Ishikawa (cell line): Measurements from ENCODE around the gene PTDSS2.

Experiments used
- CEBPB ChIP-seq: IDR thresholded peaks from 2 replicates; pipeline ENCODE4 v1.6.1; 2012
- CREB1 ChIP-seq: IDR thresholded peaks from 2 replicates; pipeline ENCODE4 v1.6.1; 2012; ENCODE audit warnings: low read depth
- EGR1 ChIP-seq: IDR thresholded peaks from 2 replicates; pipeline ENCODE4 v1.6.1; 2012
- EP300 ChIP-seq: IDR thresholded peaks from 2 replicates; pipeline ENCODE4 v1.6.1; 2012; ENCODE audit warnings: borderline replicate concordance
- FOXM1 ChIP-seq: IDR thresholded peaks from 2 replicates; pipeline ENCODE4 v1.6.1; 2012; ENCODE audit warnings: low read depth, borderline replicate concordance
- NFIC ChIP-seq: IDR thresholded peaks from 2 replicates; pipeline ENCODE4 v1.6.1; 2012
- RAD21 ChIP-seq: IDR thresholded peaks from 2 replicates; pipeline ENCODE4 v1.6.1; 2012; ENCODE audit warnings: low read depth
- REST ChIP-seq: IDR thresholded peaks from 2 replicates; pipeline ENCODE4 v1.6.1; 2012; ENCODE audit warnings: low read depth, mild to moderate bottlenecking
- TAF1 ChIP-seq: IDR thresholded peaks from 2 replicates; pipeline ENCODE4 v1.6.1; 2012; ENCODE audit warnings: low read depth, mild to moderate bottlenecking
- TCF12 ChIP-seq: IDR thresholded peaks from 2 replicates; pipeline ENCODE4 v1.6.1; 2012; ENCODE audit warnings: low read depth
- TEAD4 ChIP-seq: IDR thresholded peaks from 2 replicates; pipeline ENCODE4 v1.6.1; 2012
- YY1 ChIP-seq: IDR thresholded peaks from 2 replicates; pipeline ENCODE4 v1.6.1; 2012; ENCODE audit warnings: low read depth
- ZBTB7A ChIP-seq: IDR thresholded peaks from 2 replicates; pipeline ENCODE4 v1.6.1; 2012; ENCODE audit warnings: low read depth
- TF ChIP-seq, protein P1 (sequence below): IDR thresholded peaks from 2 replicates; pipeline ENCODE4 v1.6.1; 2012
- TF ChIP-seq, protein P2 (sequence below): IDR thresholded peaks from 2 replicates; pipeline ENCODE4 v1.6.1; 2012

The PTDSS2 gene

GRCh38 chr11:426851-427250 lies 23.2 kb upstream of the PTDSS2 start:
- TF ChIP-seq YY1 = no peak
- TF ChIP-seq RAD21 = no peak
- no peak for TF ChIP-seq TCF12
- no peak for TF ChIP-seq ZBTB7A
- no peak for TF ChIP-seq TEAD4
- no peak for TF ChIP-seq EGR1
- TF ChIP-seq EP300 = no peak
- TF ChIP-seq, protein P1, sequence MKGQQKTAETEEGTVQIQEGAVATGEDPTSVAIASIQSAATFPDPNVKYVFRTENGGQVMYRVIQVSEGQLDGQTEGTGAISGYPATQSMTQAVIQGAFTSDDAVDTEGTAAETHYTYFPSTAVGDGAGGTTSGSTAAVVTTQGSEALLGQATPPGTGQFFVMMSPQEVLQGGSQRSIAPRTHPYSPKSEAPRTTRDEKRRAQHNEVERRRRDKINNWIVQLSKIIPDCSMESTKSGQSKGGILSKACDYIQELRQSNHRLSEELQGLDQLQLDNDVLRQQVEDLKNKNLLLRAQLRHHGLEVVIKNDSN = no peak
- TF ChIP-seq TAF1 = no peak
- TF ChIP-seq, protein P2, sequence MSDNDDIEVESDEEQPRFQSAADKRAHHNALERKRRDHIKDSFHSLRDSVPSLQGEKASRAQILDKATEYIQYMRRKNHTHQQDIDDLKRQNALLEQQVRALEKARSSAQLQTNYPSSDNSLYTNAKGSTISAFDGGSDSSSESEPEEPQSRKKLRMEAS = no peak
- TF ChIP-seq NFIC = no peak
- TF ChIP-seq FOXM1 = no peak
- no peak for TF ChIP-seq REST
- no peak for TF ChIP-seq CREB1

- TF ChIP-seq EGR1 (no peak), REST (no peak), EP300 (no peak), TEAD4 (no peak), TCF12 (no peak)
- TF ChIP-seq, protein P2 = no peak
Observed at GRCh38 chr11:428295-428694, 21.8 kb upstream of the PTDSS2 start.

DNA sequence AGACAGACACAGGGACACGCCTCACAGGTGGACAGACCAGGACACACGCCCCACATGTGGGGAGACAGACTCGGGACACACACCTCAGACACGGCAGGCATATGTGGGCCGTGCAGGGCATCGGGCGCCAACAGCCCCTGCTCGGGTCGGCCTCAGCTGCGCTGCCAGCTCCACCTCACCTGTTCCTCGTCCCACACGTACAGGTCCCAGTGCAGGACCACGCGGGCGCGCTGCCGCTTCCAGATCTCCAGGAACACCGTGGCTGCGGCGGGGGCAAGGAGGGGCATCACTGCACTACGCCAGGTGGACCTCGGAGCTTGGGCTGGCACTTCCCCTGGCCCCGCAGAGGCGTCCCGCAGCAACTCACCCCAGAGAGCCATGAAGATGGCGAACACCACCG lies 20.7 kb upstream of the PTDSS2 start:
- TF ChIP-seq, protein P1 = no peak
- no peak for TF ChIP-seq REST
- no peak for TF ChIP-seq FOXM1
- no peak for TF ChIP-seq EGR1
- no peak for TF ChIP-seq NFIC
- TF ChIP-seq CREB1 = no peak
- TF ChIP-seq TAF1 = no peak
- TF ChIP-seq TCF12 = no peak
- no peak for TF ChIP-seq RAD21
- no peak for TF ChIP-seq EP300
- TF ChIP-seq, protein P2 = no peak
- no peak for TF ChIP-seq YY1
- no peak for TF ChIP-seq ZBTB7A
- no peak for TF ChIP-seq CEBPB
- TF ChIP-seq TEAD4 = no peak

DNA sequence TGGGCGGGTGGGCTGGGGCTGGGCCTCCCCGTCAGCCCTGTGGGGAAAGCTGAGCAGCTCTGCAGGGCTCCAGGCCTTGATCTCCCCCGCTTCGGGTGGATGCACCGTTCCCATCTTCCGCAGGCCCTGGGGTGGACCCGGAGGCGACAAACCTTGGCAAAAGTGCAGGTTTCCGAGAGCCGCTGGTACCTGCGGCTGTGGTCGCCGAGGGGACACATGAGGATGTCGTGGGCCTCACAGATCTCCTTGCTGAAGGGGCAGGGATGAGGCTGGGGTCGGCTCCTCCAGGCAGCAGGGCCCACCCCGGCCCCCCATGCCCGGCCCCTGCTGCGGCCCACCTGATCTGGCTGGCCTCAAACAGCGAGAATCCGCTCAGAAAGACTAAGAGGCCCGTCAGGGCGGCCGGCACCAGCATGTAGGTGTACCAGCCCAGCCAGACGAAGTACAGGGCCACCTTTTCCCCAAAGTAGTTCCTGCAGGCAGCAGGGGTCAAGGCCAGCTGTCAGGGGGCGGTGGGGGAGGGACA lies 20.1 kb upstream of the PTDSS2 start:
- TF ChIP-seq TEAD4 (no peak), CEBPB (no peak), TAF1 (no peak), CREB1 (no peak), EGR1 (no peak), NFIC (no peak), YY1 (no peak), FOXM1 (no peak)
- TF ChIP-seq, protein P2 = no peak

DNA sequence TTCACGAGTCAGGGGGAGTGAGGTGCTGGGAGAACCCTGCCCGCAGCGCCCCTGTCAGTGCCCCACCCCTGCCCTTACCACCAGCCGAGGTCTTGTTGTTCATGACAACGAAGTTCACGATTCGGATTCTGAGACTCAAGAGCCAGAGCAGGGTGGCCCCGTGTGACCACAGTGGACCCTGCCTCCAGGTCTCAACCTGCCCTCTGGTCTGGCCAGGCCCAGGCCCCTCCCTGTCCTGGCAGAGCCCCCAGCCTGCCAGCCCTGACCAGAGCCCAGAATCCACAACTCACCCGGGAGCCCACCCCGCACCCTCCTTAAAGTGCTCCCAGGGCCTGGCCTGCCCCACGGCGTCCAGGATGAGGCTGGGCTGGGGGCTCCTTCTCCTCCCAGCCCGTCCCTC lies 18.2 kb upstream of the PTDSS2 start:
- TF ChIP-seq ZBTB7A = 0 out of 2 replicates have a peak, but pooled peaks have one; percentile 7
- TF ChIP-seq CEBPB = no peak
